GM21528 (cell line): Measurements from ENCODE around the gene RFX2.

ENCODE experiments used
- ATAC-seq: cut with Tn5 transposase; IDR thresholded peaks from one replicate; pipeline ENCODE4 v1.9.1; 2021; ENCODE audit warnings: mild to moderate bottlenecking, moderate library complexity; ENCODE audit not compliant: unreplicated experiment, low FRiP score

Gene RFX2

GRCh38 chr19:6062274-6062673, 48.0 kb downstream of the RFX2 start:
- ATAC-seq, result no peak

DNA sequence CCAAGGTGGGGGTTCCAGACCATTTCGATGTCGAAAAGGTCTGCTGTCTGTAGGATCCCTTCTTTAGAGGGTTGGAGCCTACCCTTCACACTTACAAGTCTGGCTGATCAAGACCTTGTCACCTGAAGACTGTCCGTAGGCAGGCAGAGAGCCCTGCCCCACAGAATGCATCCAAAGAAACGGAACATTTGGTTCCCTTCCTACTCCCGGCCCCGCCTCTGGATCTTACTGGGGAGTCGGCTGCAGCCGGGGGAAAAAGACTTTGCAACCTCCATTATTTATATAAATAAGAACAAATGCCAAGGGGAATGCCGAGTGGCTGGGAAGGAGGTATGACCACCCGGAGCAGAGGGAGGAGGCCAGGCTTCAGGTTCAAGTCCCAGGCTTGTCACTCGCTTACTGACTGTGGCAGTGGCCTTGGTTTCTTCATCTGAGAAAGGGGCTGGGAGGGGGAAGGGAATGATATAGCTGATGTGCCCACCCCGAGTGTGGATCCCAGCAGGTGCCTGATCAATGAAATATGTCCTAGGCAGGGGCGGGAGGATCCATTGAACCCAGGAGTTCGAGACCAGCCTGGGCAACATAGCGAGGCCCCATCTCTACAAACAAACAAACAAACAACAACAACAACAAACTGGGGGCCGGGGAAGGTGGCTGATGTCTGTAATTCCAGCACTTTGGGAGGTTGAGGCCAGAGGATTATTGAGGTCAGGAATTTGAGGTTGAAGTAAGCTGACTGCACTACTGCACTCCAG, 48.7 kb downstream of the RFX2 start:
- no peak for ATAC-seq

DNA sequence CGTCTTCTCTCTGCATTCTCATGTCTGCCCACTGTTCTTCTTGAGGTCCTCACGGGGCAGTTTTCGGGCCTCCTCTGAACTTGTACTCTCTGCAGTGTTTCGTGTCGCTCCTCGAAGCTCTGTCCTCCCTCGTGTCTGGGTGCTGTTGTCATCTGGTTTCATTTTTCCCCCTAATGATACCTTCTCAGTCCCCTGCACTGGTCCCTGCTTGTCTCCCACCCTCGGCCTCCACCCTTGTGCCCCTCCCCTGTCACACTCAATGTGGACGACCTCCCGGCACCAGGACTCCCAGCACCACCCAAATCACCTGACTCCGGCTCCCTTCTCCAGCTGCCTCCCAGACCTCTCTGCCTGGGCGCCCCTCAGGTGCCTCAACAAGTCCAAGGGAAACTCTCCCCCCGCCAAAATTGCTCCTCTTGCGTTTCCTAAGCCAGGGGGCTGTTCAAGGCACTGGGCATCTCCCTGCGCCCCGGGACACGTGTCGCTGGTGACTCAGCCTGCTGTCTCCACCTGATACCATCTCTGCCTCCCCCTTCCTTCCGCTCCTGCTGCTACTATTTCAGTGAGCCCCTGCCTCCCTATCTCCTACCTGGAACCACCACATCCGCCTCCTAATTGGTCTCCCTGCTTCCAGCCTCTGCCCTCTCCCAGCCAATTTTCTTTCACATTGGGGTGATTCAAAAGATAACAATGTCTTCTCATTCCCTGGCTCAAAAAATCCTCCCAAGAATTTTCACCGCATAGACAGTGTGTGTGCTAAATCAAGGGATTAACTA, 49.5 kb downstream of the RFX2 start:
- ATAC-seq, result no peak

- no peak for ATAC-seq
These were observed 50.2 kb downstream of the RFX2 start for GRCh38 chr19:6059988-6060599.

- no peak for ATAC-seq
These were observed 50.8 kb downstream of the RFX2 start for GRCh38 chr19:6059396-6059947.

GRCh38 chr19:6058518-6059201, 51.6 kb downstream of the RFX2 start:
- no peak for ATAC-seq

GRCh38 chr19:6057651-6058517, 52.4 kb downstream of the RFX2 start:
- no peak for ATAC-seq

GRCh38 chr19:6056801-6057650, 53.3 kb downstream of the RFX2 start:
- no peak for ATAC-seq

DNA sequence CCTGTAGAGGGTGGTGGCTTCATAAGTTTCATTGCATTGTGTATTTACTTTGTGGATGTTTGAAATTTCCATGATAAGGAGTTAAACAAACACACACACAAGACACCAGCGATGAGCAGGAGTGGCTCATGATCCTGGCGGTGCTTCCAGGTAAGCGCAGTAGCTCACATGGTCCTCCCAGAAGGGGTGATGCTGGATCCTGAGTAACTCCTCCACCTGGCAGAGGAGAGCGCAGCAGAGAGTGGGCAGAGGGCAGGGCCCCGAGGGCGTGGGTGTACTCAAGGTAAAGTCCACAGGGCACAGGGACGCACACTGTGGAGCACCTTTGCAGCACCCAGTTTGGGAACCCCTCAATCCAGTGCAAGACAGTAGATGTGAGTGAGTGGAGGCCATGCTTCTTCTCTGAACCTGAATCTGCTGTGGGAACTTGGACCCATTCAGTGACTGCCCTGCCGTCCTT, 54.0 kb downstream of the RFX2 start:
- ATAC-seq, result no peak

GRCh38 chr19:6055013-6055795, 55.1 kb downstream of the RFX2 start:
- no peak for ATAC-seq

DNA sequence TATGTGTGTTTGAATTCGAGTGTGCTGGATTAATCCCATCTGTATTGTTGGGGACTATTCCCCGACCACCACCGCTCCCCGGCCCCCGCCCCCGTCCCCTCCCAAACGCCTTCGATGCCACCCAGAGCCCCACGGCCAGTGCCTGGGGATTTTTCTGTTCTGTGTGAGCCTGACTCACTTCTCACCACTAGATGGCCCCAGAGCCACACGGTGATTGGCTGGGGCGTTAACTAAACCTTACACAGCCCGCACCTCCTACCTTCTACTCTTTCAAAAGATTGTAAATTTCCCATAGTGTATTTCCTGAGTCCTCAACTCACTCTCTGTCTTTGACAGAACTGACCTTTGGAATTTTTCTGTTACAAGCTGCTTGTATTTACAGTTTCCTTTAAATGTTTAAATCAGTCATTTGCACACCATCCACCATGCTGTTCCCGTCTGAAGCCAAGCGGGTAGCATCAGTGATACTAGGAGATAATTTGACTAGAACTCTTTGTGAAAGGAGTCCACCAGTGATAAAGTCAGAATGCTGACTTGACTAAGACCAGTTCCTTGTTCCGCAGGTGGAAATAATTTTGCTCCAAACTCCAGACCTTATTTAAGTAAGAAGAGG, 61.4 kb downstream of the RFX2 start:
- no peak for ATAC-seq

DNA sequence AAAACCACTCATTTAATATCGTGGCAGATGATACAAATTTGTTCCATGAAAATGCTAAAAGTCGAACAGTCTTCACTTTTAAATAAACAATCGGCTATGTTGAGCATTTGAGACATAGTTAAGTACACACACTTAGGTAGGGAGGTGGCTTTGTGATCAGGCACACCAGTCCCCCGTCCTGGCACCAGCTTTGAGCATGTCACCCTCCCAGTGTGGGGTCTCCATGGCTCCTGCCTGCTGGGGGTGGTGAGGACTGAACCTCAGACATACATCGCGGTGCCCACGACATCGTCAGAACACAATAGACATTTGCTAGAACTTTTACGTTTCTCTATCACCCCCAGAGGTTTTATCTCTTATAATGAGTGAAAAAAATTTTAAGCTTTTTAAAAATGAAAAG, 62.0 kb downstream of the RFX2 start:
- no peak for ATAC-seq

- no peak for ATAC-seq
These were observed 62.5 kb downstream of the RFX2 start for GRCh38 chr19:6047741-6048251.

- ATAC-seq, result no peak
These were observed 63.0 kb downstream of the RFX2 start for GRCh38 chr19:6047256-6047655.

DNA sequence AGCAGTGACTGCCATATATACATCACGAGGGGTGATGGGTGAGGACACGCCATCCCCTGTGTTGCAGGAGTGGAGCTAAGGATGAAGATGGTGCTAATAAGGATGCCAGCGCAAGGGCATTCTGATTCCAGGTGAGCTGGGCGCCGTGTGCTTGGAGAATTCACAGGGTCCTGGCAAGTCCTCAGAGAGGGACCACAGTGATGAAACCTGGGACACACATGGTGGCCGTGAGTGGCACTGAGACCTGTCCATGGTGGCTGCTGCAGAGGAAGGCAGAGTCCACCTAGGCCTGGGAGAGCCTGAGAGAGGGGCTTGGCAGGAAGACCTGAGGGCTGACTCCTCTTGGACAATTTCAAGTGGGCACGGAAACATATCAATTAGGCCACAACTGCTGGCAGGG, 65.2 kb downstream of the RFX2 start:
- no peak for ATAC-seq

GRCh38 chr19:6044056-6044805, 66.1 kb downstream of the RFX2 start:
- no peak for ATAC-seq
